ENCODE measurements around the gene ITSN2.
"Not testable (repeated sequence)": the region's sequence is repeated elsewhere in the genome, so short reads cannot be mapped to it uniquely, and the experiment has no call there.

Gene ITSN2

GRCh38 chr2:24362253-24362652, 1.9 kb upstream of the ITSN2 start:
- no peak for DNase-seq

DNA sequence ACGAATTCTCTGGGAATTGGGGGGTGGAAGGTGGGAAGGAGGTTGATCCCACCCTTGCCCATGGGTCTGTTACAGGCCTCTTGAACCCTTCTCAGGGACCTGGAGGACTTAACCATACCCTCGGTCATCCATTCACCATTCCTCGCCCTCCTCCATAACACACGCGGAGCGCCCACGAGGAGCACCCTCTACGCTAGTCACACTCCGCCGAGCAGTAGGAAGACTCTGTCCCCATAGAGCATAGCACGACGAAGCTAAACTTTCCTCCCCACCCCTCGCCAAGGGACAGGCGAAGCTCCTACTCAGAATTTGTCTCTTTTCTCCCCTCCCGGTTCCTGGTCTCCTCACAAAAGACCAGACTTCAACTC, 611 bp upstream of the ITSN2 start:
- no peak for DNase-seq

GRCh38 chr2:24359129-24360049, 947 bp downstream of the ITSN2 start:
- peak; percentile 7 for DNase-seq

DNA sequence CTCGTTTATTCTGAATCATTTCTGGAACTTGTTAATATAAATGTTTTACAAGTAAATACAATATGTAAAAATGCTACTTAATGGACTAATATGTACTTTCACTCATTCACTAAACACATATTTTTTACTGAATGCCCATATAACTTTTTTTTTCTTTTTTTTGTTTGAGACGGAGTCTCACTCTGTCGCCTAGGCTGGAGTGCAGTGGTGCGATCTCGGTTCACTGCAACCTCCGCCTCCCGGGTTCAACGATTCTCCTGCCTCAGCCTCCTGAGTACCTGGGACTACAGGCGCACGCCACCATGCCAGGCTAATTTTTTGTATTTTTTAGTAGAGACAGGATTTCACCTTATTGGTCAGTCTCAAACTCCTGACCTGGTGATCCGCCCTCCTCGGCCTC, 2.6 kb downstream of the ITSN2 start:
- DNase-seq, result not testable (repeated sequence)

- not testable (repeated sequence) for DNase-seq
Observed at GRCh38 chr2:24357115-24357514, 3.2 kb downstream of the ITSN2 start.

DNA sequence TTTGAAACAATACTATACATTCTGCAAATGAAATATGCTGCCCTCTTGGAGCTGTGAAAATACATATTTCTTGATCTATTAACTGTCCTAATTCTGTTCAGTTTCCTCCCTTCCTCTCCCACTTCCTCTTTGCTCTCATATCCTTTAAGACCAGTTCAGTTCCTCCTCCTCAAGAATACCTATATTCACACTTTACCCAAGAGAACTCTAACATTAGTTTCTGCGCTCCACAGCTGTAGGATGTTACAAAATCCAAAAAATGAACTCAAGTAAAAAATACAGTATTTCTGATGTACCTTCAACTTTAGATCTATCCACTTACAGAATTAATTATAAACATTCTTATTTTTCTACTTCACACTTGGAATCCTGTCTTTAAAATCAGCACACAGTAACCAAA, 5.4 kb downstream of the ITSN2 start:
- DNase-seq, result no peak

GRCh38 chr2:24354395-24354794, 5.9 kb downstream of the ITSN2 start:
- no peak for DNase-seq

- no peak for DNase-seq
Observed at GRCh38 chr2:24353973-24354372, 6.4 kb downstream of the ITSN2 start.

- no peak for DNase-seq
Observed at GRCh38 chr2:24353364-24353763, 7.0 kb downstream of the ITSN2 start.

- DNase-seq, result no peak
Observed at GRCh38 chr2:24352664-24353063, 7.7 kb downstream of the ITSN2 start.

DNA sequence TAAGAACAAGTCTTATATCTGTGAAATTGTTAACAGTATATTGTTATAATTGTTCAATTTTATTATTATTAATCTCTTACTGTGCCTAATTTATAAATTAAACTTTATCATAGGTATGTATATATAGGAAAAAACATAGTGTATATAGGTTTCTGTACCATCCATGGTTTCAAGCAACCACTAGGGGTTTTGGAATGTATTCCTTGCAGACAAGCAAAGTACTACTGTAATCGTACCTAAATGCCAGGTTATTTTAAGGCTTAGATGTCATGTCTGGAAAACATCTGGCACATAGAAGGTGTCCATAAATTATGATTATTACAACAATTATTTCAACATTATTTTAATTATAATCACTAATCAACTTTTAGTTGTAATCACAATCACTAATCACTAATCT, 8.4 kb downstream of the ITSN2 start:
- DNase-seq, result no peak

GRCh38 chr2:24351627-24351938, 8.8 kb downstream of the ITSN2 start:
- DNase-seq, result no peak

DNA sequence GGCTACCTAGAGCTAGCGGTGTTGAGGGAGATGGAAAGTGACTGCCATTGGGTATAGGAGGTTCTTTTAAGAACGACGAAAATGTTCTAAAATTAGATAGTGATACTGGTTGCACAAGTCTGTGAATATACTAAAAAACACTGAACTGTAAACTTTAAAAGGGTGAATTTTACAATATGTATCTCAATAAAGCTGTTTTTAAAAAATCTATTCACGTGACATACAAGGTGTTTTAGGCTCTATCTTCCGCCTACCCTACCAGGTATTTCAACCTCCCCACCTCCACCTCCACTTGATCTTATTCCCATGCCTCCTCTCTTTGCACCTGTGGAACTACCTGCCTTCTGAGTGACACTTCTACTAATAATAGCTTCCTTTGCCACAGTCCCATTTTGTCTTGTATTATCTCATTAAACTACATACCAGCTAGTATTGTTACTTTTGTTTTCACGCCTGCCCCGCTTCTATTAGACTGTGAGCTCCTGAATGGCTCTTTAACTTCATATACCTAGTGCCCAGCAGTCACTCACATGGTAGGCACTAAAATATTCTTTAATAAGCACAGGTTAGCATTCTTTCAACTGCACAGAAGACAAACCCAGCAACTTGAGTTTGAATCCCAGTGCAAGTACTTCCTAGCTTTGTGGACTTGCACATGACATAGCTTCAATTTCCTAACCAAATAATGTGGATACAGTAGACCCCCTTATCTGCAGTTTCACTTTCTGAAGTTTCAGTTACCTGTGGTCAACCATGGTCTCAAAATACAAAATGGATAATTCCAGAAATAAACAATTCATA, 9.3 kb downstream of the ITSN2 start:
- no peak for DNase-seq

- DNase-seq, result no peak
Observed at GRCh38 chr2:24349097-24349496, 11.2 kb downstream of the ITSN2 start.

DNA sequence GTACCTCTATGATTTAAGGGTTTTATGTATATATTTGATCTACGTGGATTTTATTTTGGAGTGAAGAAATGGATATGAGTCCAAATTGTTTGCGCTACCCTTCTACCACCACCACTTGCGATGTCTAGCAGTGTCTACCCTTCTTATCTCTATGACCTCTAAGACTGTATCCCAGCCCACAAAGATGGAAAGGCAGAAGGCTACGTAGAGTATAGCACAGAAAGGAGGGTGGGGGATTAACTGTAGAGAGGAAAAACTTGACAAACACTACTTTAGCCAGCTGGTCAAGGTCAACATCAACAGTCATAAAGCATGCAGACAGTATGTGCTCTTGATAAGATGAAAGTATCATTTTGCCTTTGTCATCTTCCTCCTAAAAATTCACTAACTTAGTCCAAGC, 14.4 kb downstream of the ITSN2 start:
- no peak for DNase-seq

DNA sequence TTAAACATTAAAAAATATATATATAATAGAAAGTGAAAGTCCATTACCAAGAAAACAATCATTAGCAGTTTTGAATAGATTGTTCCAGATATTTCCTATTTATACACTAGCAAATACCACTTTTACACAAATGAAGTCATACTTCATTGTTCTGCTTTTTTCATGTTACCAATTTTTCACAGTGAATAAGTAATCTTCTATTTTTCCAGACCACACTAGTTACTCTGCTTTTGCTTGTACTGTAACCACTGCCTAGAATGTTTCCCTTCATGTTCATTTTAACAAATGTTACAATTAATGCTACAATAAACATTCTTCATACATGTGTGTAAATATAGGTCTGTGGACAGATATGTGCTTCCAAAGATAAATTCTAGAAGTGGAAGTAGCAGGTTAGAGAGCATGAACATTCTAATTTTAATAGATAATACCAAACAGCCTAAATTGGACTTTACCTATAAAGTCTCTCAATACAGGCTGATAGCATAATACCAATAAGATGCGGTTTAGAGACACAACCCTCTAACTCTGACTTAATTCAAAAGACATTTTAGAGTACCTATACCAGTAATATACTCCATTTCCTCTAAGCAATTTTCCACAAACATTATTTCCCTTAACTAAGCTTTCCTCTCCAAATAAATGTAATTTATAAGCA, 17.0 kb downstream of the ITSN2 start:
- DNase-seq, result no peak

- DNase-seq, result no peak
Observed at GRCh38 chr2:24342110-24342910, 18.0 kb downstream of the ITSN2 start.

GRCh38 chr2:24339856-24340262, 20.5 kb downstream of the ITSN2 start:
- no peak for DNase-seq

- DNase-seq, result peak; percentile 66
Observed at GRCh38 chr2:24339098-24339497, 21.2 kb downstream of the ITSN2 start.

DNA sequence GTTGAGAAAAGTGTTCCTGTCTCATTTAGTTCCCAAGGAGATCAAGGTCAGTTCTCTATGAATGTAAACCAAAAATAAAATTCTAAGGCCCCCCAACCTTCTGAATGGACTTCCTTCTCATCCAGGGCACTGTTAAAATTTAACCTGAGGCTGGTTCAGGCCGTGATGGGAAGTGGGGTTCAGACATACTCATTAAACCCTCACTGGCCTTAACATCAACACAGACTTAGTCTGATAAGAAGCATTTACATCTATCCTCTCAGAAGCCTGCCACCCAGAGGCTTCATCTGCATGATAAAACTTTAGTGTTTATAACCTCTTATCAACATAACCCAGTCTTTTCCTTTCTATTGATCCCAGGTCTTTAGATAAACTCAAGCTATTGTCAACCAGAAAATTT, 22.4 kb downstream of the ITSN2 start:
- no peak for DNase-seq

GRCh38 chr2:24336811-24337210, 23.5 kb downstream of the ITSN2 start:
- no peak for DNase-seq

GRCh38 chr2:24334245-24334633, 26.1 kb downstream of the ITSN2 start:
- DNase-seq, result no peak
